MM.1S (cell line): ENCODE measurements around the gene USP54.

ENCODE experiments used
- DNase-seq: peaks from one replicate; pipeline ENCODE4 v3.0.0-alpha.2; 2015
- H2AFZ ChIP-seq: fragments of 300-600 bp; sonication (generic); 2 replicates; pipeline ENCODE4 v1.6.0; 2016; ENCODE audit warnings: antibody characterized with exemption, low read length
- H3F3A ChIP-seq: fragments of 300-600 bp; sonication (generic); 2 replicates; pipeline ENCODE4 v1.6.1; 2016; ENCODE audit warnings: mild to moderate bottlenecking, antibody characterized with exemption, low read length, moderate library complexity, mixed read lengths; ENCODE audit not compliant: insufficient read depth
- H3K27ac ChIP-seq: fragments of 300-600 bp; sonication (generic); 2 replicates; pipeline ENCODE4 v1.5.1; 2016; ENCODE audit warnings: mild to moderate bottlenecking, low read length
- H3K27me3 ChIP-seq: fragments of 300-600 bp; sonication (generic); replicated peaks from 2 replicates; pipeline ENCODE4 v1.6.0; 2016; ENCODE audit warnings: low read length; ENCODE audit not compliant: insufficient read depth
- H3K36me3 ChIP-seq: fragments of 300-600 bp; sonication (generic); replicated peaks from 2 replicates; pipeline ENCODE4 v1.6.1; 2016; ENCODE audit warnings: mild to moderate bottlenecking, low read length, mixed read lengths; ENCODE audit not compliant: insufficient read depth
- H3K4me1 ChIP-seq: fragments of 300-600 bp; sonication (generic); 2 replicates; pipeline ENCODE4 v1.6.1; 2016; ENCODE audit warnings: low read length, mixed read lengths
- H3K4me2 ChIP-seq: fragments of 300-600 bp; sonication (generic); 2 replicates; pipeline ENCODE4 v1.6.0; 2016; ENCODE audit warnings: low read depth, low read length
- H3K4me3 ChIP-seq: fragments of 300-600 bp; sonication (generic); 2 replicates; pipeline ENCODE4 v1.5.1; 2016; ENCODE audit warnings: low read length, mixed read lengths
- H3K79me2 ChIP-seq: fragments of 300-600 bp; sonication (generic); 2 replicates; pipeline ENCODE4 v1.6.1; 2016; ENCODE audit warnings: mixed run types, low read length, mixed read lengths
- H3K9ac ChIP-seq: fragments of 300-600 bp; sonication (generic); 2 replicates; pipeline ENCODE4 v1.6.1; 2016; ENCODE audit warnings: low read length, mixed read lengths
- H3K9me2 ChIP-seq: fragments of 300-600 bp; sonication (generic); replicated peaks from 2 replicates; pipeline ENCODE4 v1.6.1; 2016; ENCODE audit warnings: mild to moderate bottlenecking, low read length, mixed read lengths; ENCODE audit not compliant: insufficient read depth
- H3K9me3 ChIP-seq: fragments of 300-600 bp; sonication (generic); replicated peaks from 2 replicates; pipeline ENCODE4 v1.6.1; 2016; ENCODE audit warnings: mild to moderate bottlenecking, low read length, mixed read lengths; ENCODE audit not compliant: insufficient read depth
- H4K20me1 ChIP-seq: fragments of 300-600 bp; sonication (generic); 2 replicates; pipeline ENCODE4 v1.6.1; 2016; ENCODE audit warnings: mild to moderate bottlenecking, low read length, moderate library complexity, mixed read lengths; ENCODE audit not compliant: insufficient read depth
- CTCF ChIP-seq: fragments of 300-600 bp; sonication (generic); IDR thresholded peaks from 2 replicates; pipeline ENCODE4 v1.5.1; 2016; ENCODE audit warnings: antibody characterized with exemption, low read length, mixed read lengths
- EZH2 ChIP-seq: fragments of 300-600 bp; sonication (generic); optimal IDR thresholded peaks from 2 replicates; pipeline ENCODE3; 2017; ENCODE audit warnings: low read depth, mild to moderate bottlenecking, antibody characterized with exemption, low read length, mixed read lengths
- EZH2phosphoT487 ChIP-seq: fragments of 300-600 bp; sonication (generic); IDR thresholded peaks from 2 replicates; pipeline ENCODE4 v1.6.1; 2018; ENCODE audit warnings: antibody characterized with exemption, low read length

The USP54 gene

GRCh38 chr10:73537709-73538108 lies 53.4 kb downstream of the USP54 start:
- Histone ChIP-seq H3K9me3 (no peaks in the 10 kb centered on the region), H3F3A (no peaks in the 10 kb centered on the region), H3K27me3 (no peaks in the 10 kb centered on the region), H3K79me2 (no peaks in the 10 kb centered on the region), H4K20me1 (no peaks in the 10 kb centered on the region), H3K4me3 (no peak overlapping the region), H3K27ac (no peak overlapping the region), H3K36me3 (no peaks in the 10 kb centered on the region), H3K4me1 (no peaks in the 10 kb centered on the region), H2AFZ (no peak overlapping the region), H3K9me2 (no peaks in the 10 kb centered on the region), H3K4me2 (no peak overlapping the region), H3K9ac (no peak overlapping the region)
- TF ChIP-seq EZH2, result no peak
- no peak for TF ChIP-seq CTCF
- TF ChIP-seq EZH2phosphoT487, result no peak
- DNase-seq, result no peak

- DNase-seq, result no peak
- no peaks in the 10 kb centered on the region for H3K79me2 ChIP-seq
- H4K20me1 ChIP-seq, result no peaks in the 10 kb centered on the region
- H3K4me2 ChIP-seq, result no peak overlapping the region
- no peak overlapping the region for H3K4me3 ChIP-seq
- TF ChIP-seq EZH2 (no peak), CTCF (no peak), EZH2phosphoT487 (no peak)
- no peaks in the 10 kb centered on the region for H3K36me3 ChIP-seq
- no peaks in the 10 kb centered on the region for H3K4me1 ChIP-seq
- H2AFZ ChIP-seq, result no peak overlapping the region
- no peaks in the 10 kb centered on the region for H3K9me3 ChIP-seq
- H3K9me2 ChIP-seq, result no peaks in the 10 kb centered on the region
- H3K9ac ChIP-seq, result no peak overlapping the region
- no peaks in the 10 kb centered on the region for H3K27me3 ChIP-seq
- H3K27ac ChIP-seq, result no peak overlapping the region
- H3F3A ChIP-seq, result no peaks in the 10 kb centered on the region
Measured at GRCh38 chr10:73537288-73537687, 53.9 kb downstream of the USP54 start.

GRCh38 chr10:73534857-73535256 lies 56.3 kb downstream of the USP54 start:
- H2AFZ ChIP-seq, result no peak overlapping the region
- no peak overlapping the region for H3K4me3 ChIP-seq
- H3K9ac ChIP-seq, result no peak overlapping the region
- H3K79me2 ChIP-seq, result no peaks in the 10 kb centered on the region
- H3K27me3 ChIP-seq, result no peaks in the 10 kb centered on the region
- DNase-seq, result no peak
- no peaks in the 10 kb centered on the region for H3K4me1 ChIP-seq
- no peaks in the 10 kb centered on the region for H3K36me3 ChIP-seq
- H3K9me3 ChIP-seq, result no peaks in the 10 kb centered on the region
- TF ChIP-seq EZH2phosphoT487 (no peak), CTCF (no peak), EZH2 (no peak)
- no peaks in the 10 kb centered on the region for H4K20me1 ChIP-seq
- H3K4me2 ChIP-seq, result no peak overlapping the region
- no peak overlapping the region for H3K27ac ChIP-seq
- H3F3A ChIP-seq, result no peaks in the 10 kb centered on the region
- no peaks in the 10 kb centered on the region for H3K9me2 ChIP-seq
